ENCODE results near the gene NCAPD3.
"Not testable (repeated sequence)": the region's sequence is repeated elsewhere in the genome, so short reads cannot be mapped to it uniquely, and the experiment has no call there.

NCAPD3 gene

GRCh38 chr11:134113787-134114186 lies 110.0 kb downstream of the NCAPD3 start:
- not testable (repeated sequence) for H2BK5ac ChIP-seq (ENCODE audit: low read length); H2AK5ac ChIP-seq (ENCODE audit: low read depth, low read length); H3K14ac ChIP-seq (ENCODE audit: low read length); H4K91ac ChIP-seq (ENCODE audit: low read depth, low read length, poor library complexity); H4K8ac ChIP-seq (ENCODE audit: low read depth, low read length); H2BK15ac ChIP-seq (ENCODE audit: low read length); H3K9ac ChIP-seq (ENCODE audit: low read depth, low read length, poor library complexity); H3K27me3 ChIP-seq (ENCODE audit: control insufficient read depth in 3 of 3, insufficient read depth in 3 of 3, low read depth in 1 of 3, low read length in 3 of 3); H3K4me1 ChIP-seq (ENCODE audit: control insufficient read depth in 2 of 2, insufficient read depth in 1 of 2, low read depth in 1 of 2, low read length in 2 of 2); H3K18ac ChIP-seq (ENCODE audit: low read length); H3K23ac ChIP-seq (ENCODE audit: low read depth, low read length, poor library complexity); H2BK120ac ChIP-seq (ENCODE audit: low read depth, low read length); H2BK12ac ChIP-seq (ENCODE audit: low read length); H3K4ac ChIP-seq (ENCODE audit: low read length); H3K27ac ChIP-seq (replicated peaks; ENCODE audit: low read length); H2AFZ ChIP-seq (ENCODE audit: low read length); H3K4me3 ChIP-seq (ENCODE audit: low read length in 2 of 2); DNase-seq (ENCODE audit: low spot score); H3K79me1 ChIP-seq (ENCODE audit: low read depth, low read length); H3K4me2 ChIP-seq (ENCODE audit: insufficient read depth, low read length, poor library complexity, severe bottlenecking)
- Histone ChIP-seq H3K9me3 (replicated peaks in 1 of 2; ENCODE audit: control insufficient read depth in 2 of 2, insufficient read depth in 1 of 2, low read depth in 1 of 2, low read length in 2 of 2) (peaks cover 0 to 22% of the 10 kb centered on the region in 2 donors), H3K36me3 (replicated peaks in 1 of 2; ENCODE audit: control insufficient read depth in 2 of 2, insufficient read depth in 2 of 2, low read length in 2 of 2) (peaks cover 4 to 15% of the 10 kb centered on the region in 2 donors)
- no CpG with 5 or more reads among the region's 1 CpG for WGBS, 2 donors (ENCODE audit: extremely low coverage in 2 of 2, insufficient read length in 2 of 2, insufficient replicate concordance in 1 of 2)

DNA sequence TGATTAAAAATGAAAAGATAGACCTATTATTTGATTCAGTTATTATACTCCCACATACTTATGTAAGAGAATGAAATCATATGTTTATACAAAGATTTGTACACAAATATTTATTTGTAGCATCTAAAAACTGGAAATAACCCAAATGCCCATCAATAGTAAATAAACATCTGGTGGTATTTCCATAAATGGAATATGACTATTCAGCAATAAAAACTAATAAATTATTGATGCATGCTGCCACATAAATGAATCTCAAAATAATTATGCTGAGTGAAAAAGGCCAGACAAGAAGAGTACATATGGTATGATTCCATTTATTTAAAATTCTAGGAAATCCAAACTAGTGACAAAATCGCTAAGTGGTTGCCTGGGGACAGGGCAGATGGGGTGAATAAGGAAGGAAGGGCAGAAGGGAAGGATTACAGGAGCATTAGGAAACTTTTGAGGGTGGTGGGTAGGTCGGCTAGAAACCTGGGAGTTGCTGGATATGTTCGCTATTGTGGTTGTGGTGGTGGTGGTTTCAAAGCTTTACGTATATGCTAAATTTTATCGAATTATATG lies 113.4 kb downstream of the NCAPD3 start:
- Histone ChIP-seq H3K36me3 (replicated peaks in 1 of 2; ENCODE audit: control insufficient read depth in 2 of 2, insufficient read depth in 2 of 2, low read length in 2 of 2) (peaks cover 4 to 15% of the 10 kb centered on the region in 2 donors), H2BK12ac (ENCODE audit: low read length) (no peak overlapping the region), H3K23ac (ENCODE audit: low read depth, low read length, poor library complexity) (no peak overlapping the region), H3K9me3 (replicated peaks in 1 of 2; ENCODE audit: control insufficient read depth in 2 of 2, insufficient read depth in 1 of 2, low read depth in 1 of 2, low read length in 2 of 2) (peaks cover 0 to 22% of the 10 kb centered on the region in 2 donors), H3K27ac (replicated peaks; ENCODE audit: low read length) (no peak overlapping the region), H2AK5ac (ENCODE audit: low read depth, low read length) (no peak overlapping the region), H3K18ac (ENCODE audit: low read length) (no peak overlapping the region), H3K27me3 (ENCODE audit: control insufficient read depth in 3 of 3, insufficient read depth in 3 of 3, low read depth in 1 of 3, low read length in 3 of 3) (no peaks in the 10 kb centered on the region), H3K14ac (ENCODE audit: low read length) (no peak overlapping the region), H3K79me1 (ENCODE audit: low read depth, low read length) (no peaks in the 10 kb centered on the region), H3K9ac (ENCODE audit: low read depth, low read length, poor library complexity) (no peak overlapping the region), H3K4me3 (ENCODE audit: low read length in 2 of 2) (no peak overlapping the region), H2BK15ac (ENCODE audit: low read length) (no peak overlapping the region), H4K91ac (ENCODE audit: low read depth, low read length, poor library complexity) (no peak overlapping the region), H2AFZ (ENCODE audit: low read length) (no peak overlapping the region), H2BK120ac (ENCODE audit: low read depth, low read length) (no peak overlapping the region), H3K4ac (ENCODE audit: low read length) (no peak overlapping the region), H3K4me1 (ENCODE audit: control insufficient read depth in 2 of 2, insufficient read depth in 1 of 2, low read depth in 1 of 2, low read length in 2 of 2) (no peaks in the 10 kb centered on the region), H2BK5ac (ENCODE audit: low read length) (no peak overlapping the region), H3K4me2 (ENCODE audit: insufficient read depth, low read length, poor library complexity, severe bottlenecking) (no peak overlapping the region), H4K8ac (ENCODE audit: low read depth, low read length) (no peak overlapping the region)
- no peak for DNase-seq (ENCODE audit: low spot score)
- WGBS, 2 donors (ENCODE audit: extremely low coverage in 2 of 2, insufficient read length in 2 of 2, insufficient replicate concordance in 1 of 2) = no CpG with 5 or more reads among the region's 5 CpGs

Data from neuronal stem cell (in vitro differentiated cells).